ENCODE measurements around the gene EPHA3.

The EPHA3 gene

DNA sequence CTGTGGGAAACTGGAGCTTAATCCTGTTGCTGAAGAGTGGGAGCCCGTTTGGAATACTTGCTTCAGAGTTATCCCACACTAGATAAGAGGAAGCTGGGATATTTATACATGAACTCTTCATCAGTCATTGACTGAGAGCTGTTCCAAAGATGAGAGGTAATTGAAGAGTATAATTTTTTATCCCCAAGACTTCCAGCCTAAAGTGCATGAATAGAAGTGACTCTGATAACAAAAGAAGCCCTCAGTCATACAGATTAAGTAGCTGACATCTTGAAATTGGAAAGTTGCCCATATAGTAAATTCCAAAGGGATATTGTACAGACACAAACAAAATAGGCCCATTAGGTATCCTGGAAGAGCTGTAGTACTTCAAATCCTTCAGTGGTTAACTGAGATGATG lies 268.0 kb downstream of the EPHA3 start:
- no peak overlapping the region for H3K4me3 ChIP-seq (ENCODE audit: low read depth, low read length)
- H3K4me1 ChIP-seq (ENCODE audit: control insufficient read depth, insufficient read depth, low read length) = peaks cover 11% of the 10 kb centered on the region
- no peak overlapping the region for H3K9ac ChIP-seq (ENCODE audit: low read depth, low read length)
- H3K36me3 ChIP-seq (ENCODE audit: control insufficient read depth, insufficient read depth, low read length) = no peaks in the 10 kb centered on the region
- H3K27me3 ChIP-seq (ENCODE audit: control insufficient read depth, insufficient read depth, low read length) = no peaks in the 10 kb centered on the region
- H3K9me3 ChIP-seq (ENCODE audit: control insufficient read depth, insufficient read depth, low read length) = no peaks in the 10 kb centered on the region

- Histone ChIP-seq H3K27me3 (ENCODE audit: control insufficient read depth, insufficient read depth, low read length) (no peaks in the 10 kb centered on the region), H3K36me3 (ENCODE audit: control insufficient read depth, insufficient read depth, low read length) (no peaks in the 10 kb centered on the region), H3K4me3 (ENCODE audit: low read depth, low read length) (no peak overlapping the region), H3K9ac (ENCODE audit: low read depth, low read length) (no peak overlapping the region), H3K9me3 (ENCODE audit: control insufficient read depth, insufficient read depth, low read length) (no peaks in the 10 kb centered on the region), H3K4me1 (ENCODE audit: control insufficient read depth, insufficient read depth, low read length) (peaks cover 11% of the 10 kb centered on the region)
Measured at GRCh38 chr3:89380016-89380415, 272.6 kb downstream of the EPHA3 start.

- no peak overlapping the region for H3K4me3 ChIP-seq (ENCODE audit: low read depth, low read length)
- H3K9ac ChIP-seq (ENCODE audit: low read depth, low read length) = no peak overlapping the region
- no peaks in the 10 kb centered on the region for H3K9me3 ChIP-seq (ENCODE audit: control insufficient read depth, insufficient read depth, low read length)
- no peaks in the 10 kb centered on the region for H3K4me1 ChIP-seq (ENCODE audit: control insufficient read depth, insufficient read depth, low read length)
- no peaks in the 10 kb centered on the region for H3K36me3 ChIP-seq (ENCODE audit: control insufficient read depth, insufficient read depth, low read length)
- no peaks in the 10 kb centered on the region for H3K27me3 ChIP-seq (ENCODE audit: control insufficient read depth, insufficient read depth, low read length)
Measured at GRCh38 chr3:89392991-89393390, 285.6 kb downstream of the EPHA3 start.

DNA sequence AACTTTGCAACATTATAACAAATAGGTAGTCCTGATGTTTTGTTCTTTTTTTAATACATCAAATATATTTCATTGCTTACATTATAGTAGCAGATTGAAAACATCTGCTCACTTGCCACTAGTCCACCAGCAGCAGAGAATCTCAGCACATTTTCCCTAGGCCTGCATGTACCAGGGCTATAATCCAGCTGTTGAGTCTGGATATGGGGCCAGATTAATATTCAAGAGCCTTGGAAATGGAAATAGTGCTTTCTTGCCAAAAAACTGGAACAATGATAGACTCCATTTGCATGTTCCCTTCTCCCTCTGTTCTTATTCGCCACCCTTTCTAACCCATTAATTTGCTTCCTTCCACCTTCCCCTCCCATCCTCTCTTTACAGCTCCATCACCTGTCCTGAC lies 288.0 kb downstream of the EPHA3 start:
- Histone ChIP-seq H3K9ac (ENCODE audit: low read depth, low read length) (no peak overlapping the region), H3K4me1 (ENCODE audit: control insufficient read depth, insufficient read depth, low read length) (no peaks in the 10 kb centered on the region), H3K36me3 (ENCODE audit: control insufficient read depth, insufficient read depth, low read length) (no peaks in the 10 kb centered on the region), H3K4me3 (ENCODE audit: low read depth, low read length) (no peak overlapping the region), H3K9me3 (ENCODE audit: control insufficient read depth, insufficient read depth, low read length) (no peaks in the 10 kb centered on the region), H3K27me3 (ENCODE audit: control insufficient read depth, insufficient read depth, low read length) (no peaks in the 10 kb centered on the region)

GRCh38 chr3:89395996-89396395 lies 288.6 kb downstream of the EPHA3 start:
- no peaks in the 10 kb centered on the region for H3K36me3 ChIP-seq (ENCODE audit: control insufficient read depth, insufficient read depth, low read length)
- H3K27me3 ChIP-seq (ENCODE audit: control insufficient read depth, insufficient read depth, low read length) = no peaks in the 10 kb centered on the region
- no peaks in the 10 kb centered on the region for H3K4me1 ChIP-seq (ENCODE audit: control insufficient read depth, insufficient read depth, low read length)
- no peak overlapping the region for H3K4me3 ChIP-seq (ENCODE audit: low read depth, low read length)
- no peaks in the 10 kb centered on the region for H3K9me3 ChIP-seq (ENCODE audit: control insufficient read depth, insufficient read depth, low read length)
- H3K9ac ChIP-seq (ENCODE audit: low read depth, low read length) = no peak overlapping the region

GRCh38 chr3:89402051-89402450 lies 294.6 kb downstream of the EPHA3 start:
- Histone ChIP-seq H3K27me3 (ENCODE audit: control insufficient read depth, insufficient read depth, low read length) (no peaks in the 10 kb centered on the region), H3K4me1 (ENCODE audit: control insufficient read depth, insufficient read depth, low read length) (no peaks in the 10 kb centered on the region), H3K36me3 (ENCODE audit: control insufficient read depth, insufficient read depth, low read length) (no peaks in the 10 kb centered on the region)

GRCh38 chr3:89405176-89405575 lies 297.8 kb downstream of the EPHA3 start:
- Histone ChIP-seq H3K4me1 (ENCODE audit: control insufficient read depth, insufficient read depth, low read length) (peaks cover 3% of the 10 kb centered on the region), H3K9me3 (ENCODE audit: control insufficient read depth, insufficient read depth, low read length) (no peaks in the 10 kb centered on the region), H3K27me3 (ENCODE audit: control insufficient read depth, insufficient read depth, low read length) (no peaks in the 10 kb centered on the region), H3K9ac (ENCODE audit: low read depth, low read length) (no peak overlapping the region), H3K36me3 (ENCODE audit: control insufficient read depth, insufficient read depth, low read length) (no peaks in the 10 kb centered on the region), H3K4me3 (ENCODE audit: low read depth, low read length) (no peak overlapping the region)

More at GRCh38 chr3:89402051-89402450, 294.6 kb downstream of the EPHA3 start:
- Histone ChIP-seq H3K9me3 (ENCODE audit: control insufficient read depth, insufficient read depth, low read length) (no peaks in the 10 kb centered on the region), H3K9ac (ENCODE audit: low read depth, low read length) (no peak overlapping the region), H3K4me3 (ENCODE audit: low read depth, low read length) (no peak overlapping the region)

GRCh38 chr3:89405593-89405992 lies 298.2 kb downstream of the EPHA3 start:
- H3K4me1 ChIP-seq (ENCODE audit: control insufficient read depth, insufficient read depth, low read length) = peaks cover 3% of the 10 kb centered on the region
- no peaks in the 10 kb centered on the region for H3K36me3 ChIP-seq (ENCODE audit: control insufficient read depth, insufficient read depth, low read length)
- no peak overlapping the region for H3K9ac ChIP-seq (ENCODE audit: low read depth, low read length)
- H3K27me3 ChIP-seq (ENCODE audit: control insufficient read depth, insufficient read depth, low read length) = no peaks in the 10 kb centered on the region
- H3K9me3 ChIP-seq (ENCODE audit: control insufficient read depth, insufficient read depth, low read length) = no peaks in the 10 kb centered on the region
- H3K4me3 ChIP-seq (ENCODE audit: low read depth, low read length) = no peak overlapping the region

- Histone ChIP-seq H3K27me3 (ENCODE audit: control insufficient read depth, insufficient read depth, low read length) (no peaks in the 10 kb centered on the region), H3K9ac (ENCODE audit: low read depth, low read length) (no peak overlapping the region), H3K9me3 (ENCODE audit: control insufficient read depth, insufficient read depth, low read length) (no peaks in the 10 kb centered on the region), H3K36me3 (ENCODE audit: control insufficient read depth, insufficient read depth, low read length) (no peaks in the 10 kb centered on the region), H3K4me3 (ENCODE audit: low read depth, low read length) (no peak overlapping the region), H3K4me1 (ENCODE audit: control insufficient read depth, insufficient read depth, low read length) (peaks cover 3% of the 10 kb centered on the region)
Measured at GRCh38 chr3:89411201-89411600, 303.8 kb downstream of the EPHA3 start.

DNA sequence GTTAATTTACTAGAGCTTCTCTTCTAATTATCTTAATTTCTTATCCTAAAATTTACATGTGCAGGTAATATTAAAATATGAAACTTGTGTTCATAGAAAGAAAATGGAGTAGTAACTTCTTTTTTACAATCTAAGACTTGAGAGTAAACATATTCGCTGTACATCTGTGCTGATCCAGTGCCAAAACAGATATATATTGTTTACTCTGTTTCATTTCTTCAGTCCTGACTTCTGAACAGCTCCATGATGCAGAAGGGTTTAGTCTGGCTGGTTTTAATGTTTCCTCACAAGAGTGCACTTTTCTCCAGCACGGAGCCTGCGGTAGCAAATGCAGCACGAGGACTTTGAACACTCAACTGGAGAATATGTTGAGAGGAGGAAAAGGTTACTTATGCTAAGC lies 306.8 kb downstream of the EPHA3 start:
- Histone ChIP-seq H3K9me3 (ENCODE audit: control insufficient read depth, insufficient read depth, low read length) (no peaks in the 10 kb centered on the region), H3K4me1 (ENCODE audit: control insufficient read depth, insufficient read depth, low read length) (peaks cover 3% of the 10 kb centered on the region), H3K27me3 (ENCODE audit: control insufficient read depth, insufficient read depth, low read length) (no peaks in the 10 kb centered on the region), H3K4me3 (ENCODE audit: low read depth, low read length) (no peak overlapping the region), H3K36me3 (ENCODE audit: control insufficient read depth, insufficient read depth, low read length) (no peaks in the 10 kb centered on the region), H3K9ac (ENCODE audit: low read depth, low read length) (no peak overlapping the region)

GRCh38 chr3:89419647-89420241 lies 312.3 kb downstream of the EPHA3 start:
- no peaks in the 10 kb centered on the region for H3K36me3 ChIP-seq (ENCODE audit: control insufficient read depth, insufficient read depth, low read length)
- no peaks in the 10 kb centered on the region for H3K9me3 ChIP-seq (ENCODE audit: control insufficient read depth, insufficient read depth, low read length)
- no peaks in the 10 kb centered on the region for H3K4me1 ChIP-seq (ENCODE audit: control insufficient read depth, insufficient read depth, low read length)
- H3K27me3 ChIP-seq (ENCODE audit: control insufficient read depth, insufficient read depth, low read length) = no peaks in the 10 kb centered on the region
- no peak overlapping the region for H3K9ac ChIP-seq (ENCODE audit: low read depth, low read length)
- H3K4me3 ChIP-seq (ENCODE audit: low read depth, low read length) = no peak overlapping the region

DNA sequence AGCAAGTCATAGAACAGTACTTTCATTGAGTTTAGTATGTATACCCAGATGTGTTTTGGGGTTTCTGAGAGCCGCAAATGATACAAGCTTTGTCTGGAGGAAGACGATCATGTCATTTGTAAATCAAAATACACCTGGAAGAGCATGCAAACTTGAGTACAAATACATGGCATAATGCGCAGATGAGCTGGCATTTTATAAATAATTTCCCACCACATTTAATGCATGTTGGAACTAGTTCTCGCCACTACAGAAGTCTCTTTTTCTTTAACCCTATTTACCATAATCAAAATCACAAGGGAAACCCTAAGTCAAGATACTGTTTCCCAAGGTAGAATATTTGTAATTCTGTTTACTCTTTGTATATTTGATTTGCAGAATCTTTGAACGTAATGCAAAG lies 318.6 kb downstream of the EPHA3 start:
- Histone ChIP-seq H3K4me3 (ENCODE audit: low read depth, low read length) (no peak overlapping the region), H3K9ac (ENCODE audit: low read depth, low read length) (no peak overlapping the region), H3K4me1 (ENCODE audit: control insufficient read depth, insufficient read depth, low read length) (no peaks in the 10 kb centered on the region)

More for the DNA sequence above, 318.6 kb downstream of the EPHA3 start:
- Histone ChIP-seq H3K27me3 (ENCODE audit: control insufficient read depth, insufficient read depth, low read length) (no peaks in the 10 kb centered on the region), H3K36me3 (ENCODE audit: control insufficient read depth, insufficient read depth, low read length) (no peaks in the 10 kb centered on the region), H3K9me3 (ENCODE audit: control insufficient read depth, insufficient read depth, low read length) (no peaks in the 10 kb centered on the region)
